Fibroblast of skin of back (primary cell): ENCODE results near the gene TMEM191B.
"Not testable (repeated sequence)": the region's sequence is repeated elsewhere in the genome, so short reads cannot be mapped to it uniquely, and the experiment has no call there.

ENCODE experiments used
- DNase-seq: peaks from one replicate; pipeline ENCODE4 v3.0.0-alpha.2; 2013

TMEM191B gene

DNA sequence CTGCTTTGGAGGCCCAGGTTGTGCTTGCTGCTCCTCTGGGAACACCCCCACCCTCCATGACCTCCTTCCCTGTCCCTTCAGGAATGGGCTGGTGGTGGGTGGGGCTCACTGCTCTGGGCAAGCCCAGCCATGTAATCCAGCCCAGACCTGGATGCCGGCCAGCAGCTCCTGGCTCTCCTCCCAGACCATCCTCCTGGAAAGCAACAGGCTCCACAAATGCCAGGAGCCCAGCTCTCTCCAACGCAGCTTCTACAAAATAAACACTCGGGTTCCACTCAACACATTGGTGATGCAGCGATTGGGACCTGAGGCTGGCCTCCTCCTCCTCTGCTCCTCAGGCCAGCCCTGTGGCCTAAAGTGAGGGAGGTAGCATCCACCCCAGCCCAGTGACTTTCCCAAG, 30.9 kb downstream of the TMEM191B start:
- DNase-seq, result not testable (repeated sequence)

DNA sequence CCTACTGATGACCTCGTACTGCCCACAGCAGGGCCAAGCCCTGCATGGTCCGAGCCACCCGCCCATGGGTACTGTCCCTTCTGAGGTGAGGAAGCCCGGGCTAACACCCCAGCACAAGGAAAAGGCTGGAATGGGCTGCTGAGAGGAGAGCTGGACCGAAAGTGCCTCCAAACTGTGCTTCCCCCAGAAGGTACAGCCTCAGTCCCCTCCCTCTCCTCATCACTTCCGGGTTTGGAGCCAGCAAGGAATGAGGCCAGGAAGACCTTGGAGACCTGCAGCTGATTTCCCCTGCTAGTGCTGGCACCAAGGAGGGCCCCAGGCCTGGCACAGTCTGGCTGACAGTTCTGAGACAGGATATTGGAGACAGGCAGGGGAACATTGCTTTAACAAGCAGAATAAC, 31.3 kb downstream of the TMEM191B start:
- not testable (repeated sequence) for DNase-seq

DNA sequence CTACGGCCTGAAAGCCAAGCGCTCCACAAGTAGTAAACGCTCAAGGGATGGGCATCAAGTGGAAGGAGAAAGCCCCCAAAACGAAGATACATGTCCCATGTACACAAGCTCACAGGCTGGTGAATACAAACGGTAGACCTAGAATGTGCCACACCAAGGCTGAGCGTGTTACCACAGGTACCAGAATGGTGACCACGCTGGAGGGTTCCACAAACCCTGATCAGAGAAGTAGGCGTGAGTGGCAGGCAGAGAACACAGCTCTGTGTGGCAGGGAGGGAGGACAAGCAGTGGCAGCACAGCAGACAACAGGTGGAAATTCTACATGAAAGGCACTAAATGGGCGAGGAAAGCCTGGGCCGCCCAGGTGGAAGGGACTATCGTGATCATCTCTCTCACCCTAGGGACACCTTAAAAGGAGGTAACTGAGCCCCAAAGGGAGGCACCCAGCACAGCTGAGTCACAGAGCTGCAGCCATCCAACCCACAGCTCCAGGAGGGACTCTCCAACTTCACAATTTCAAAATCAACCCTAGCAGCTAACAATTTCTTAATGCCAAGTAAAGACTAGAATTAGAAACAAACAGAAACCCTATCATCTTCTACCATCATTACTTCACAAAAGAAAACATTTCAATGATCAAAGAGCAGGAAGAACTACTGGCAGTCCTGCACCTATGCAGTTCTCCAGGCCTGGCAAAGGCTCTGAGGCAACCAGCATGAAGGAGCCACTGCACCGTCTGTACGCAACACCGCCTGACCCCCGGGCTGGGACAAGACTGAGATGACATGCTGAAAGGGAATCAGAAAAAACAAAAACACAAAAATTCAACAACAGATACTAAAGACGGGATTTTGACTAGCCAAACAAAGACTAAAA, 32.7 kb downstream of the TMEM191B start:
- not testable (repeated sequence) for DNase-seq

DNA sequence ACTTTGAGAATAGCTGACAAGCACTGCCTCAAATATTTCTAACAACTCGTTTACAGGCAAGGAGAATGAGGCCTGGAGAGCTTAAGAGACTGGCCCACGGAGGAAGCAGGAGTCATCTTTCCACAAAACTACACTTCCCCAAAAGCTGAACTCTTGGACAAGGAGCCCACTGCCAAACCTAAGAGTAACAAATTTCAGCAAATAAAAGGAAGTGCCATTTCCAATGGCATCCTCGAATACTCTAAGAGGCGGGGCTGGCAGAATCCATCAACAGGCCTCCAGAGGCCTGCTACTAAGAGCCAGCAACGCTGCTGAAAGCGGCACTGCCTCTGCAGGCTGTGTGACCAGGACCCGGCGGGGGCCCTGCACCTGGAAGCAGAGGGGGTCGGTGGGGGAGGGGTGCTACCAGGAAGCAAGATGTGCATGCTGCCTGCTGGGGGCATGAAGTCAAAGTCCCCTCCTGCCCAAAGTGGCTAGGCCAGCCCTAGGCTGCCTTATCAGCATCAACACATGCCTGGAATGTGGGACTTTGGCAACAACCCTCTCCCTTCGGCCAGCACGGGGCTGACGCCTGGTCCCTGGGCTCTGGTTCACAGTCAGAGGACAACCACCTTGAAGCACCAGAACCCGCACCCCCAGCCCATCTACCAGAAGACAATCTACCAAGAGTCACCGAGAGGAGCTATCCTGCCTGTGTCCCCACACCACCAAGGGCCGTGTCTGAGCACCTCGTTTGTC, 43.1 kb downstream of the TMEM191B start:
- DNase-seq, result not testable (repeated sequence)

DNA sequence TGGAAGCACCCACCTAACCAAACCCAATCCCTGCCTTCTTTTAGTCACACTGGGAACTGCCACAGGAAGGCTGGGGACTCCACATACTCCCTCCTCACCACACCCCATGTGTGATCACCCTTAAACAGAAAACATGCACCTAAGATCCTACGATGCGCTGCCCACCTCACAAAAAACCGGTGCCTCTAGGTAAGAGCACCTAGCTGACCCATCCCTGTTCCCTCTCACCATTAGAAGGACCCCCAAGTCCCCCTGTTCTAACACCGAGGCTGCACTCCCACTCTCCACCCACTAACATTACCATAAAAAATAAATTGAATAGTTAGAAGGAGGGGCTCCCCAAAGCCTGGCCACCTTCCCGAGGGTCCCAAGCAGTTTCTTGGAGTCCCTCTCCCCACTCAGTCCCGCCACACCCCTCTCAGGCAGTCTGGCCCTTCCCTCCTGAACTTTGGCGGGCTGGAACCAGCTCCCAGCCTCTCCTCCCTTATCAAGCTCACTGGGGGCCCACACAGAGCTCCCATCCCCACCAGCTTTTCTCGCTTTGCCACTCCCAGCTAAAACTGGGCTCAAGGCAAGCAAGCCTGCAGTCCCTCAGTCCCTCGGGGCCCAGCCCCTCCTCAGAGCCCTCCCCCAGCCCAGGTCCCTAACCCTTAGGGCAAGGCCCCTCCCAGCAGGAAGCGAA, 46.0 kb downstream of the TMEM191B start:
- DNase-seq, result not testable (repeated sequence)

DNA sequence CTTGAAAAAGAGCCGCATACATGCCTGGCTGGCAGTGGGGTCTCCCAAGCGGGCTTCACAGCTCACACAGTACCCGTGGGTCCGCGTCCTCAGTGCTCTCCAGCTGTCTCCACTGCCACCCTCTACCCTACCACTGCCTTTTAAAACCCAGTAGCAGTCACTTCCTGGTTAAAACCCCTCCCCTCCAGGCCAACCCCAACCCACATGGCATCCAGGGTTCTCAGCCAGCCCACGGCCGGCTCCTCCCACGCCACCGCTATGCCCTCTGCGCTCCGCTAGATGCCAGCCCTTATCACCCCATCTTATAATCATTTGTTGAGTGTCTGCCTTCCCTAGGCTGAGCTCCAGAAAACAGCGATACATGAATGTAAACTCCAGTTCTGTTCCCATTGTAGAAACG, 47.0 kb downstream of the TMEM191B start:
- DNase-seq, result not testable (repeated sequence)

DNA sequence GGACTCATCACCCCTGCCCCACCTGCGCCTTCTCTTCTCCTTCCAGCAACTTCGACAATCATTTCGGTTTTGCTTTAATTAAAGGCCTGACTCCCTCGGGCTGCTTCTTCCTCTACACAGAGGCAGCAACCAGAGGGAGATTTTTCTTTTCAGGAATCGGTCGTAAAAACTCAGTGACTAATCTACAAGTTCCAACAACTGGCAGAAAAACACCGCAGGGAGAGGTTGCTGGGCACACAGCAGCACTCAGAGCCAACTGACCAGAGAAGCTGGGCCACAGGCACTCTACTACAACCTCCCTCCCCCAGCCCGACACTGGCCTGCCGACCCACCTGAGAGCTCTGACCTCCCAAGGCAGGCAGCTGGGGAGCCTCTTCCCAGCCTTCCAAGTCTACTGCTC, 48.1 kb downstream of the TMEM191B start:
- DNase-seq, result not testable (repeated sequence)

DNA sequence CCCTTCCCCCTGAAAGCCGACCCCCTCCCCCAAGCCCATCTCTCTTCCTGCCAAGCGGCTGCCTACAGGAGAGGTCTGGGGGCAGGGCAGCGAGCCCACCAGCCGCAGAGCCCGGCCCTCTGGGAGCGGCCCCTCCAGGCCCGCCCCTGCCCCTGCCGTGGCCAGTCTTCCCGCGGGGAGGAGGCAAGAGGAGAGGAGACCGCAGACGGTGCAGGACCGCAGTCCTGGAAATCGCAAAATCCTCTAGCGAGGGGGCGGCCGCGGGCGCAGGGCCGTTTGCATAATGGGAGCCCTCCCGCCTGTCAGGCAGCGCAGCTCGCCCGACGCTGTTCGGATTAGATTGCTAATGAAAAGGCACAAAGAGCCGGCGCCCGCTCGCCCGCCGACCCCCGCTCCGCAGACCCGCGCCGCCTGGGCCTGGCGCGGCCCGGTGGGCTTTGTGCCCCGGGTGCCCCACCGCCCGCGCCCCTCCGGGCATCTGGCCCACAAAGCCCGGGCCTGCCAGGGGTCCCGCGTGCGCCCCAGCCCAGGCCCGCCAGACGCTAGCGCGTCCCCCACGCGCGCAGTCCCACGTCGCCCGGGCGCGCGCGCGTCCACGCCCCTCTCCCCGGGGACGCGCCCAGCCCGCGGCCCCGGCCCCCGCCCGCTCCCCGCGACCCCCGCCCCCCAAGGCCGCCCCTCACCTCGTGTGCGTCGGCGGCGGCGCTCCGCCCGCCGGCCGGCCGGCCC, 49.7 kb downstream of the TMEM191B start:
- DNase-seq, result not testable (repeated sequence)

DNA sequence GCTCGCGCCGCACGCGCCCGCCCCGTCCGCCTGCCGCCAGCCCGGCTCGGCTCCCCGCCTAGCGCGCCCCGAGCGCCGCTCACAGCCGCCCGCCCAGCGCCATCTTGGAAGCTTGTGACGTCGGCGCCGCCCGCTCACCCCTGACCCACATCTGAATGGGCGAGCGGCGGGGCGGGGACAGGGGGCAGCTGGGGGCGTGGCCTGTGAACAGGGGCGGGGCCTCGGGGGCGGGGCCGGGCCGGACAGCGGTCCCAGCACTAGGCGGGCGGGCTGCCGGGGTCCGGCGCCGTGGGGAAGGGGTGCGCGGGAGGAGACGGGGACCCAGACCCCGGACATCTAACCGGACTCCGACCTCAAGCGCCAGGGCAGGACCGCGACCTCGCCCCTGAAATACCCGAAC, 50.2 kb downstream of the TMEM191B start:
- DNase-seq, result peak; percentile 11
